HG03354 (cell line): Measurements from ENCODE around the gene MTMR4.
"Not testable (repeated sequence)": the region's sequence is repeated elsewhere in the genome, so short reads cannot be mapped to it uniquely, and the experiment has no call there.

Experiments used
- ATAC-seq: cut with Tn5 transposase; IDR thresholded peaks from one replicate; pipeline ENCODE4 v1.9.1; 2021; ENCODE audit warnings: mild to moderate bottlenecking; ENCODE audit not compliant: unreplicated experiment, poor library complexity, severe bottlenecking

The MTMR4 gene

DNA sequence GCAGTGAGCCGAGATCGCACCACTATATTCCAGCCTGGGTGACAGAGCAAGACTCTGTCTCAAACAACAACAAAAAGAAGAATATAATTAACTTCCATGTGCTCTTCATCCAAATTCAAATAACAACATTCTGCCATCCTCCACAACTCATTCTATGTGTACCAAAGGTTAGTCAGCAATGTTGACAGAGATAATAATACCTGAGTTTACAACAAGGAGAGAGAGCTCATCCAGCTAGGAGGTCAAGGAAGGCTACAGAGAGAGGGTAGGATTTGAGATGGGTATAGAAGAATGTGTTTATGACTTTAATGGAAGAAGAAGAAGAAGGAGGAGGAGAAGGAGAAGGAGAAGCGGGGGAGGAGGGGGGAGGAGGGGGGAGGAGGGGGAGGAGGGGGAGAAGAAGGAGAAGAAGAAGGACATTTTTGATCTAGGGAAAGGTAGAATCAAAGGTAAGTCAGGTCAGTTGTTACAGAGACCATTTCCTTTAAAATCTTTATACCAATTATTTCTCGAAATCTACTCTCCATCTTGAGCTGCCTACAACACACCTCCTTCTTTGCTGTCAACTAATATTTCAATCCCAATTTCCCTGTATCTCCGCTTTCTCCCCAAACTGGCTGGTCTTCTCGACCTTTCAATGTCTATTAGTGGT, 16.1 kb downstream of the MTMR4 start:
- no peak for ATAC-seq

DNA sequence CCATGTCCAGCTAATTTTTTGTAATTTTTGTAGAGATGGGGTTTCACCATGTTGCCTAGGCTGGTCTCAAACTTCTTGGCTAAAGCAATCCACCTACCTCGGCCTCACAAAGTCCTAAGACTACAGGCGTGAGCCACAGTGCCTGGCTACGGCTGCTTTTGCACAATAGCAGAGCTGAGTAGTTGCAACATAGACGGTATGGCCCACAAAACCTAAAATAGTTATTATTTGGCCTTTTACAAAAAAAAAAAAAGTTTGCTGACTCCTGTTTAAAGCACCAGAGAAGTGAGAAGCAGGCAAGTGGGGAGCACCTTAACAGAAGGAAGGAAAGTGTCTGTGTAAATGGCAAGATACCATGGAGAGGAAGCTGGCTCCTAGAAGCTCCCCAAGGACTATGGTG, 20.9 kb downstream of the MTMR4 start:
- no peak for ATAC-seq

DNA sequence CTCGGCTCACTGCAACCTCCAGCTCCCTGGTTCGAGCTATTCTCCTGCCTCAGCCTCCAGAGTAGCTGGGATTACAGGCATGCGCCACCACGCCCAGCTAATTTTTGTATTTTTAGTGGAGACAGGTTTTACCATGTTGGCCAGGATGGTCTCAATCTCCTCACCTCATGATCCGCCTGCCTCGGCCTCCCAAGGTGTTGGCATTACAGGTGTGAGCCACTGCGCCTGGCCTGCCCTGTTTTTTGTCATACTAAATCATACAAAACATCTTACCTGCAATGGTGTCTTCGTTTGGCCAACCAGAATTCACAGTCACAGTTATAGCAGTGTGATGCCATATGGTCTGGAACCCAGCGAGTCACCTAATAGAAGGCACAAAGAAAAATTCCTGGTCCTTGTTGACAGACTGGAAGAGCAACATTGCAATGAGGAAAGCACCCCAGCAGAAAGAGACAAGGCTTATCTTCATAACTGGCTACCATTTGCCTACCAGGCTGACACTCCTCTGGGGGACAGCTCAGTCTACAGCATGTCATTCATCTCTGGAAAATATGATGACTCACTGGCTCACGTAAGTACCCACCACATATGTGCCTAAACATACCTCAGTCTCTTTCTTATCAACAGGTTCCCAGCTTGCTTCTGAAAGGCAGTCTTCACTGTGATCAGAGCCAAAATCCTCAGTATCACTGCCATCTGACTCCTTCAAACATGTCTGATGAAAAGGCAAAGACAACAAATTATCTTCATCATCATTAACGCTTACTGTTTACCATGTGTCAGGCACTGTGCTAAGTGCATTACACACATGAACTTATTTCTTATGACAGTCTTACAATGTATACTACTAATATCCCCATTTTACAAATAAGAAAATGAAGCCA, 22.0 kb downstream of the MTMR4 start:
- no peak for ATAC-seq

DNA sequence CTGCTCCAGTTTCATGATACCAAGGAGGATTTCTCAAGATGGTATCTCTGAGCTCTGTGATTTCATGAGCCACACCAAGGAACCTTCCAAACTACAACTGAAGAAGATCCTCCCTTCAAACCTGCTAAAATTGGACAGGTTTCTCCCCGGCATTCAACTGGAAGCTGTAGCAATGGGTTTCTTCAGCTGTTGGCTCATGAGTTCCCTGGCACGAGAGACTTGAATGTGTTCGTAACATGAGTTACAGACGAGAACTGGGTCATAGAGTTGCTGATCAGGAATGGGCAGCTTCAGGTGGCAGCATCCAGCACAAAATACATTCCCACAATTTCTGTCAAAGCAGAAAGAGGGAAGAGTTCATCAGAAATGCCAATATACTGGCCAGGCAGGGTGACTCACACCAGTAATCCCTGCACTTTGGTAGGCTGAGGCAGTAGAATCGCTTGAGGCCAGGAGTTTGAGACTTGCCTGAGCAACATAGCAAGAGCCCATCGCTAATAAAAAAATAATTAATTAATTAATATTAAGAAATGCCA, 22.9 kb downstream of the MTMR4 start:
- ATAC-seq = no peak

DNA sequence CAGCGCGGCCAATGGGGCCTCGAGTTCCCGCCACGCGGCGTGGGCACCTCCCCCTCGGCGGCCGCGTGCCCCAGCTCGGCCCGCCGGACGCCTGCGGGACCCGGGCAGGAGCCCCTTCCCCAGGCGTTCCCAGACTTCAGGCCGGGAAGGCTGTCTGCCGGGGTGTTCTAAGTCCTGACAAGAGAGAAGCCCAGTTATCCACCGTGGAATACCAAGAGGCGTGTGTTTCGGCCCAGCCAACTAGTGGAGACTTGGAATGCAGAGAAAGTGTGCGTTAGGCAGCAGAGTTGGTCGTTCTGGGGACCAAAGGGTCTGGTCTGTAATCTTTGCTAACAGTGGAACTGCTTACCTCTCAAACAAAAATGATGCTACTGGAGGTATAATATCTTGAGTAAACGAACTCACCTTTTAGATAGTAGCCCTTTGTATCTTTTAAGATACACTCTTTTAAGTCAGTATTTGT, 26.0 kb downstream of the MTMR4 start:
- no peak for ATAC-seq

DNA sequence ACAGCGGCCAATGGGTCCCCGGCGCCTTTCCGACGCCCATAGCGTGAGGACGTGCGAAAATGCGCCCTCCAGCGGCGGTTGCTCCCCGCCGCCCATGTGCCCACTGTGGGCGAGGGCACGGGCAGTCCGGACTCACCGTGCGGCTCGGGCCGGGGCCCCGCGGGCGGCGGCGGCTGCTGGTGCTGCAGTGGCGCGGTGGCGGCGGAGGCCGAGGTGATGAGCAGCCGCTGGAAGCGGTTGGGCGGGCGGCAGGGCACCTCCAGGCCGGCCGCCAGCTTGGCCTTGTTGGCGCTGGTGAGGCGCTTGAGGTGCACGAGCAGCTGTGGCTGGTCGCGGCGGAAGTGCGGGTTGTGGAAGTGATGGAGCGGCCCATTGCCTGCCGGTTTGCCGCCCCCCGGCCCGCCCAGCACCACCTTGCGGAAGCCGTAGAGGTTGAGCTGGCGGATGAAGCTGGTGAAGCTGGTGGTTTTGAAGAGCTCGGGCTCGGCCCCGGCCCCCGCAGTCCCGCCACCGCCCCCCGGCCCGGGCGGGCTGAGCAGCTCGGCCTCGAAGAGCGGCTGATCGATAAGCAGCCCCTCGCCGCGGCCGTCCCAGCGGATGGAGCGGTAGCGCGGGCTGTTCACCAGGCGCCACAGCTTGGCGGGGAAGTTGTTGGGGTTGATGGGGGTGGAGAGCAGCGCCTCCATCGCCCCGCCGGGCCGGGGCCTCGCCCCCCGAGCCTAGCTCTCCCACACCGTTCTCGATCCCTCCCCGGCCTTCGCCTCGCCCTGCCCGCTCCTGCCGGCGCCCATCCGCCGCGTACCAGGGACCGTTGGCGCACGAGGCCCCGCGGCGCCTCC, 26.6 kb downstream of the MTMR4 start, which contains the start of gene HSF5:
HSF5 (minus strand) TSS at position 820 of the 839 bp plus-strand sequence; CDS start at position 686, 134 bp downstream.
- ATAC-seq = peak; percentile 79

DNA sequence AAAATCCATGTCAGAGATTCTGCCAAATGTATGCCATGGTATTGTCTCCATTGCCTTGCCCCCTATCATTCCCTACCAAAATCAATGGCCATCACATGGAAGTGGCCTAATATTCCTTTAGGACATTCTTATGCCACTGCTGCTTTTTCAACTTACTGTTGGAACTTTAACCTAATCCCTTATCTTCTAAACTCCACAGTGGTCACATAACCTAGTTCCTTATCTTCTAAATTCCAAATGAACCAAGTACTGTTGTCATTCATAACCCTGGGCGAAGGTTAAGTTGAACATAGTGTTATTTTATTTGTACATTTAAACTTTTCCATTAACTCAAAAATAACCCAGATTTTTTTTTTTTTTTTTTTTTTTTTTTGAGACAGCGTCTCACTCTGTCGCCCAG, 29.8 kb downstream of the MTMR4 start:
- no peak for ATAC-seq

DNA sequence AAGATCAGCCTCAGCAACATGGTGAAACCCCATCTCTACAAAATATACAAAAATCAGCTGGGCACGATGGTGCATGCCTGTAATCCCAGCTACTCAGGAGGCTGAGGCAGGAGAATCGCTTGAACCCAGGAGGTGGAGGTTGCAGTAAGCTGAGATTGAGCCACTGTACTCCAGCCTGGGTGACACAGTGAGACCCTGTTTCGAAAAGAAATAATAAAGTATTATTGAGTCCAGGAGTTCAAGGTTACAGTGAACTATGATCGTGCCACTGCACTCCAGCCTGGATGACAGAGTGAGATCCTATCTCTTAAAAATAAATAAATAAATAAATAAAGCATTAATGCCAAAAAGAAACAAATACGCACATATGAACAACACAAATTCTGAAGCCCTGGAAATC, 32.6 kb downstream of the MTMR4 start:
- ATAC-seq = not testable (repeated sequence)

DNA sequence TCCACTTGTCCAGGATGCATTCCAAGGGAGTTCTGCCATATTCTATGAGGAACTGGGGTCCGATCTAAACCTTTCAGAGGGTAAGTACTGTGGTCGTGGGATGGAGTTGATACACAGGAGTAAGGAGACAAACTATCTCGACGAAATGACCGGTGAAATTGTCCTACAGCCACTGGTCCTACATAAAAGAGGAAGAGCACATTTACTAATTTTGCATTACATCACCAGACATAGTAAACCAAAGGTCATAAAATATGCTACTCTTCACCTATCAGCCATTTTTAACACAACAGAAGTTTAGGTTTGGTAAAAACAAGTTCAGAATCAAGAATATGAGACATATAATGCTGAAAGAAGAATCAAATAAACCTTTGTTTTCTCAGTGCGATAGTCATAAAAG, 34.3 kb downstream of the MTMR4 start:
- no peak for ATAC-seq

DNA sequence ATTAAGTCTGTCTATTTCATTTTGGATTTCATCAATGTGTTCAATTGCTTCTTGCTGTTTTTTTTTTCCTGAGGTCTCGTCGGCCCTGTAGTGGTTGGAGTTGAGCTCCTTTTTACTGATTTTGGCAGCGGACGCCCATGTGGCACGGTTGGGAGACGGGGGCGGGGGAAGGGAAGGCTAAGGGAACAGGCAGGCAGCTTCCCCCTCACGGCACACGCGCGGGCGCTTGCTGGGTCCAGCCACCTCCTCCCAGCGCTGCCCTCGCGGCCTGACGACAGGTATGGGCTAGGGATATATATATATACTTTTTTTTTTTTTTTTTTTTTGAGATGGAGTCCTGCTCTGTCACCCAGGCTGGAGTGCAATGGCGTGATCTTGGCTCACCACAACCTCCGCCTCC, 37.6 kb downstream of the MTMR4 start:
- no peak for ATAC-seq

DNA sequence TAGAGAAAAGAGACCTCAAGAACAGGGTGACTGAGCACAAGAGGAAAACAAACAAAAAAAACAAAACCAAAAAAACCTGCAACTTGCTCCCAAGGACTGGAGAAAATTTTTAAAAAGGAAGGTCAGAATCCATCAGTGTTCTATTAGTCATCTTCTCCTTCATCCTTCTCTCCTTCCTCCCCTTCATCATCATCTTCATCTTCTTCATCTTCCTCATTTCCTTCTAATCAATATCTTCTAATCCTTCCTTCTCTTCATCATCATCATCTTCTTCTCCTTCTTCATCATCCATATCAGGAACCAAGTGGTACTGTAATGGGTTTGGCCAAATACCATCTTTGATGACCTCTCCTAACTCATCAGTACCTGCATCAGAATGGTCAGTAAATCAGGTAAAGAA, 38.5 kb downstream of the MTMR4 start:
- no peak for ATAC-seq

DNA sequence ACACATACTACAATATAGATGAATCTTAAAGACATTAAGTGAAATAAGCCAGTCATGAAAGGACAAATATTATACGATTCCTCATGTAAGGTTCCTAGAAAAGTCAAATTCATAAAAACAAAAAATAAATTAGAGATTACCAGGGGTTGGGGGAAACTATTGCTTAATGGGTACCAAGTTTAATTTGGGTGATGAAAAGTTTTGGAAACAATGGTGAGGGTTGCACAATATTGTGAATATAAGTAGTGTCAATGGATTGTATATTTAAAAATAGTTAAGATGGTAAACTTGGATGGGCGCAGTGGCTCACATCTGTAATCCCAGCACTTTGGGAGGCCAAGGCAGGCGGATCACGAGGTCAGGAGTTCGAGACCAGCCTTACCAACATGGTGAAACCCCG, 44.1 kb downstream of the MTMR4 start:
- no peak for ATAC-seq

DNA sequence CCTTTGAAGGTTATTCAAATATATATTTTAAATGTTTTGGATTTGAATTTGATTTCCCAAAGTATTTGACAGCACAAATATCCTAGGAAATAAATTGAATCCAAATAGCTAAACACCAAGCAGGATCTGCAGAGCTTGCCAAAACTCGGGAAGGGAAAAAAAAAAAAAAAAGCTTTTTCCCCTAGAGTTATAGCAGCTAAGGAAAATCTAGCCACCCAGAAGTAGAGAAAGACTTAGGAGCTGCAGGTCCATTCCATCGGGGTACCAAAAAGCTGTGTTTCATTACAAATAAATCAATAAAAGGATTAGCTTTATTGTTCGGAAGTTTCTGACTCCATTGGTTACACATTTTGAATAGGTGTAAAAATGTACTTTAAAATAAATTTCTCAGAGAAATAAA, 45.5 kb downstream of the MTMR4 start:
- ATAC-seq = no peak

DNA sequence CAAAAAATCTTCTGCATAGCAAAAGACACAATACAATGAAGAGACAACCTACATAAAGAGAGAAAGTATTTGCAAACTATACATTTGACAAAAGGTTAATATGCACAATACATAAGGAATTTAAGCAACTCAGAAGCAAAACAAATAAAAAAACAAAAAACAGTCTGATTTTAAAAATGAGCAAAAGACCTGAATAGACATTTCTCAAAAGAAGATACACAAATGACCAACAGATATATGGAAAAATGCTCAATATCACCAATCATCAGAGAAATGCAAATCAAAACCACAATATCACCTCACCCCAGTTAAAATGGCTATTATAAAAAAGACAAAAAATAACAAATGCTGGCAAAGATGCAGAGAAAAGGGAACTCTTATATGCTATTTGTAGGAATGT, 58.9 kb downstream of the MTMR4 start:
- ATAC-seq = no peak

DNA sequence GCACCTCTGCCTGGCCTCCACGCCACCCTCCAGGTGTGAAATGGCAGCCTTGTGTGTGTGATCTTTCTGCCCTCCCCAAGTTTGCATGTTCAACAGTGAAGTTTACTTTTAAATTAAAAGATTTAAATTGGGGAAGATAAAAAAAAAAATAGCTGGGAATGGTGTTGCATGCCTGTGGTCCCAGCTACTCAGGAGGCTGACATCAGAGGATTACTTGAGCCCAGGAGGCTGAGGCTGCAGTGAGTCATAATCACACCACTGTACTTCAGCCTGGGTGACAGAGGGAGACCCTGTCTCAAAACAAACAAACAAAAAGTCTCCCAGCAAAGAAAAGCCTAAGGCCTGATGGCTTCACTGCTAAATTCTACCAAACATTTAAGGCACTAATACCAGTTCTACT, 61.7 kb downstream of the MTMR4 start:
- no peak for ATAC-seq

DNA sequence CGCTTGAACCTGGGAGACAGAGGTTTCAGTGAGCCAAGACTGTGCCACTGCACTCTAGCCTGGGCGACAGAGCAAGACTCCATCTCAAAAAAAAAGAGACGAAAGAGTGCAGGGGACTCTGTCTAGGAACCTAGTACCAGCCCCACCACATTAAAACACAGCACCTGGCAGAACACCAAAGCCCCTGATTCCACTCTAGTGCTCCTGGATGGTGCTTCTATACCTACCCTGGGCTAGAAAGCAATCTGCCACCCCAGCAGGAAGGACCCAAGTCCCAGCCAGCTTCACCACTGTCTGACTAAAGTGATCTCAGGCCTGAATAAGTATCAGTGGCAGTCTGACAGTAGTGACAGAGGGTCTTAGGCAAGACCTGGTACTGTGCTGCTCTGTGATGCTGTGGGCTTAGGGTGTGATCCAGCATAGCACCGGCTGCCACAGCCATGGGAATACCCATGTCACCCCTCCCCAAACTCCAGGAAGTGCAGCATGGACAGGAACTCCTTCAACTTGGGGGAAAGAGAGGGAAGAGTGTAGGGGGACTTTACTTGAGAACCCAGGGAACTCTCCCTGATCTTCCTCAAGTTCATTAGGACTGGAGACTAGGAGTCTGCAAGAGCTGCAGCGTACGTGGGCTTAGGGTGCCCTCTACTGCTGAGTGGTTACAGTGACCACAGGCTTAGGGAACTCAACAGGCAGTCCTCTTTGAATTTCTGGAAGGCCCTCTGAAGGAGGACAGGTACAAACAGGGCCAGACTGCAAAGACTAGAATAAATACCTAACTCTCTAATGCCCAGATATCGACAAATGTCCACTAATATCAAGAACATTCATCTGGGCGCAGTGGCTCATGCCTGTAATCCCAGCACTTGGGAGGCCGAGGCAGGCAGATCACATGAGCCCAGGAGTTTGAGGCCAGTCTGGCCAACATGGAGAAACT, 67.1 kb downstream of the MTMR4 start:
- no peak for ATAC-seq

DNA sequence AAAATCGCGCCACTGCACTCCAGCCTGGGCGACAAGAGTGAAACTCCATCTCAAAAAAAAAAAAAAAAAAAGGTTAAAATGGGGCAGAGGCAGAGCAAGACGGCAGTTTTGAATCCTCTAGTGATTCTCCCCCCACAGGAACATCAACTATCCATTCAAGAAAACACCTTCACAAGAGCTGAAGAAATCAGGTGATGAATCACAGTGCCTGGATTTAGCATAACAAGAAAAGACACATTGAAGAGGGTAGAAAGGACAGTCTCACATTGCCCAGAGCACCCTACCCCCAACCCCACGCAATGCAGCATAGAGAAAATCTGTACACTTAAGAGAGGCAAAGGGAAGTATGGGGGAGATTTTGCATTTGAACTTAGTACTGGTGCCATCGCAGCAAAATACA, 68.4 kb downstream of the MTMR4 start:
- no peak for ATAC-seq
